ENCODE measurements around the gene SAP130.
A peak's percentile ranks its signal among the peaks of the same experiment; 100 is the strongest.

The SAP130 gene

DNA sequence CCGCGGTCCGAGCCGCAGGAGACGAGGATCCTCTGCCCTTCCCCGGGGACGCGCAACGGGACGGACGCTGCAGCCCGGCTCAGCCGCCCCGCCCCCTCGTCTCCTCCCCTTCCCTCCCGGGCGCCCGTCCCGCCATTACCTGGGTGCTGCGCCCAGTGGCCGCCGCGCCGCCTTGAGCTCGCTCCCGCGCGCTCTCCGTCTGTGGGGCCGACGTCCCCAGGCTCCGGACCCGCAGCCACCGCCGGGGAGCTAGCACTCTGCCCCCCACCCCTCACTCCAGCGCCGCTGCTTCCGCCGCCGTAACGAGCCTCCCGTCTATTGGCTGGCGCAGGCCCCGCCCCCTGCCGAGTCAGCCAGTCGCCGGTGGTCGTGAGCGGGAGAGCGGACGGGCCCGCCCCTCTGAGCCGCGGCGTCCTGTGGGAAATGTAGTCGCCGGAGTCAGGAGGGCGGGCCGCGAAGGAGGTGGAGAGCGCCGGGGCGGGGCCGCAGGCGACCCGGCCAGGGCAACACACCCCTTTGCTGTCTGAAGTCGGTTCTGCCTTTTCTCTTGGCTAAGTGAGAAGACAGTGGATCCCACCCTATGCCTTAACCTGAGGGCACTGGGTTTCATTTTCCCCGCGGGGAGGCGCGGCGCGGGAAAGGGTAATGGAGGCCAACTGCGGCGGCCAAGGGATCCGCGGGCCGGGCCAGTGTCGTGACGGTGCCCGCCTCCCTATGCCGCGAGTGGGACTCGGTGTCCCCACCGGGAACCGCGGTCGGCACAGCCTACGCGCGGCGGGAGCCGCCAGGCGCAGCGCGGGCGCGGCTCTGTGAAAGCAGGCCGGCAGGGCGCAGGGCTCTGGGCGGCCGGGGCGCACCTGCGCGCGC lies at the start of gene SAP130:
Gene SAP130, minus strand, starts transcription at position 259 of the 867 bp plus-strand sequence. CDS start 1,767 bp downstream, outside the sequence.
- DNase-seq (ENCODE audit: low read depth, low spot score), result peak; percentile 82

- DNase-seq (ENCODE audit: low read depth, low spot score), result no peak
Measured at GRCh38 chr2:128076461-128077106, 48.7 kb upstream of the SAP130 start.

DNA sequence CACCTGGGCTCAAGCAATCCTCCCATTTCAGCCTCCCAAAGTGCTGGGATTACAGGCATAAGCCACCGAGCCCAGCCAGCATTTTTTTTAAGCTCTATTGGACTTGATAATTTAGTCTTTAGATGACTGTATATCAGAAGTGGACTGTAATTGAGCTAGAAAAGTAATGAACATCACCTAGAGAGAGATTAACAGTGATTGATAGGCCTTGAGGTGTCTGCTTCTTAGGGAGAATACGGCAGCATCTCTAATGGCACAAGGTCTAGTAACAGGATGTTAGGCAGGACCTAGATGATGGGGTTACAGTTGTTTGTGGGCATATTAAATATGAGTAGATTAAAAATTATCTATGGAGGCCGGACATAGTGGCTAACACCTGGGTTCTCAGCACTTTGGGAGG lies 45.4 kb upstream of the SAP130 start:
- no peak for DNase-seq (ENCODE audit: low read depth, low spot score)

DNA sequence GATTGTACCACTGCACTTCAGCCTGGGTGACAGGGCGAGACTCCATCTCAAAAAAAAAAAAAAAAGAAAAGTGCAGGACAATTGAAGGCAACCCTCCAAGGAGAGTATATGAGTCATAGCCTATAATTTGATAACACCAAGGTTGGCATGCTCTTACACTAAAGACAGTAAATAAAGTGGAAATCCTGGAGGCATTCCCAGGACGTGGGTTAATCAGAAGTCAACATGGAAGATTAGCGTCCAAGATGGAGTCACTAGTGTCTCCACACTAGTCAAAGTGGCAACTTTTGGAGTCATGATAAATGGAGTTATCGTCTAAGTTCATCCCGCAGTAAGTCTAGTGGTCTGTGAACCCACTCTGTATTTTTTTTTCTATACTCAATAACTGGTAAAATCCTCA lies 41.9 kb upstream of the SAP130 start:
- DNase-seq (ENCODE audit: low read depth, low spot score), result no peak

GRCh38 chr2:128064353-128064752 lies 36.5 kb upstream of the SAP130 start:
- no peak for DNase-seq (ENCODE audit: low read depth, low spot score)

GRCh38 chr2:128062571-128062970 lies 34.7 kb upstream of the SAP130 start:
- DNase-seq (ENCODE audit: low read depth, low spot score), result no peak

DNA sequence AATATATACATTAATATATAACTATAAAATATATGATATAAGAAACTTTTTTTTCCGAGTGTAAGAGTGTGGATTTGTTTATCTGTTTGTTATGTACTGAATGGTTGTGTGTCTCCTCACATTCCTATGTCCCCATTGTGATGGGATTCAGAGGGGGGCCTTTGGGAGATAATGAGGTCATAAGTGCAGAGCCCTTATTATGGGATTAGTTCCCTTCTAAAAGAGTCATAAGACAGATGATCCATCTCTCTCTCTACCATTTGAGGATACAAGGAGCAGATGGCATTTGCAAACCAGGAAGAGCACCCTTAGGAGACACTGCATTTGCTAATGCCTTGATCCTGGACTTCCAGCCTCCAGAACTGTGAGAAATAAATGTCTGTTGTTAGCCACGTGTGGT lies 30.3 kb upstream of the SAP130 start:
- DNase-seq (ENCODE audit: low read depth, low spot score), result no peak

- no peak for DNase-seq (ENCODE audit: low read depth, low spot score)
Measured at GRCh38 chr2:128057334-128057733, 29.5 kb upstream of the SAP130 start.

DNA sequence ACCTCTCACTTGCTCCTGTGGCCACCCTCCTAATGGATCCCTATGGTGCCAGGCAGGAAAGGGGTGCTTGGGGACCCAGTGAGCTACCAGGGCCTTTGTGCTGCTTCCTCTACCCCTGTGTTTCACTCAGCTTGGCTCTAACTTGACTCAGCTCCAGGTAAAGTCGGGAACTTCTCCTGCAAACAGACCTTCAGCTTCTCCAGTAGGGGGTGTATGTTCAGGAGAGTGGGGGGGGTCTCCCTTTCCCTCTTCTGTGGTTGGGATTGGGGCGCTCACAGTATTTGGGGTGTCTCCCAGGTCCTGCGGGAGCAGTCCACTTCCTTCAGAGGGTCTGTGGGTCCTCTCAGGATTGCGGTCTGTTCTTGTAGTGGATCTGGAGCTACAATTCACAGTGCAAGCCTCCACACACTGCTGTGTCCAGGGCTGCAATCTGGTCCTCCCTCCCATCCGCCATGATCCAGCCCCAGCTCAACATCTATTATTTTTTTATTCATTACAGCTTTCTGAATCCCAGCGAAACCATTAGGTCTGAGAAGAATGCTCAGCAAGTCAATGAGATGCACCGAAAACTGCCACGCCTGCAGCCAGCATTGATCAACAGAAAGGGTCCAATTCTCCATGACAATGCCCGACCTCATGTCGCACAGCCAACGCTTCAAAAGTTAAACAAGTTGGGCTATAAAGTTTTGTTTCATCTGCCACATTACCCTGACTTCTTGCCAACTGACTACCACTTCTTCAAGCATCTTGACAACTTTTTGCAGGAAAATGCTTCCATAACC lies 26.4 kb upstream of the SAP130 start:
- DNase-seq (ENCODE audit: low read depth, low spot score), result no peak

DNA sequence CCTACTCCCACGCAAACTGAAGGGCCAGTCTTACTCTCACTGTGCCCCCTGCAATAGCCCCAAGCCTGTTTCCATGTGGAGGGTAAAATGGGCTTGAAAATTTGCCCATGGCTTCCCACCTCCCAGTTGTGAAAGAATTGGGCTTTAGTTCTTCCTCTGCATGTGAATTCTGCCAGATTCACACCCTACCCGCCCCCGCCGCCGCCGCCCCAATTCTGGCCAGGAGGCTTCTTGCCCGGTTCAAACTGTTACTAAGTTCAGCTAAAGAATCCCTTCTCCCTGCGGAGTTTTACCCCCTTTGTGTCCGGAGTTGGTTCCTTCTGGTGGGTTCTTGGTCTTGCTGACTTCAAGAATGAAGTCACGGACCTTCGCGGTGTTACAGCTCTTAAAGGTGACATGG lies 25.5 kb upstream of the SAP130 start:
- DNase-seq (ENCODE audit: low read depth, low spot score), result no peak

- no peak for DNase-seq (ENCODE audit: low read depth, low spot score)
Measured at GRCh38 chr2:128043041-128043440, 15.2 kb upstream of the SAP130 start.

GRCh38 chr2:128041561-128041960 lies 13.7 kb upstream of the SAP130 start:
- DNase-seq (ENCODE audit: low read depth, low spot score), result no peak

DNA sequence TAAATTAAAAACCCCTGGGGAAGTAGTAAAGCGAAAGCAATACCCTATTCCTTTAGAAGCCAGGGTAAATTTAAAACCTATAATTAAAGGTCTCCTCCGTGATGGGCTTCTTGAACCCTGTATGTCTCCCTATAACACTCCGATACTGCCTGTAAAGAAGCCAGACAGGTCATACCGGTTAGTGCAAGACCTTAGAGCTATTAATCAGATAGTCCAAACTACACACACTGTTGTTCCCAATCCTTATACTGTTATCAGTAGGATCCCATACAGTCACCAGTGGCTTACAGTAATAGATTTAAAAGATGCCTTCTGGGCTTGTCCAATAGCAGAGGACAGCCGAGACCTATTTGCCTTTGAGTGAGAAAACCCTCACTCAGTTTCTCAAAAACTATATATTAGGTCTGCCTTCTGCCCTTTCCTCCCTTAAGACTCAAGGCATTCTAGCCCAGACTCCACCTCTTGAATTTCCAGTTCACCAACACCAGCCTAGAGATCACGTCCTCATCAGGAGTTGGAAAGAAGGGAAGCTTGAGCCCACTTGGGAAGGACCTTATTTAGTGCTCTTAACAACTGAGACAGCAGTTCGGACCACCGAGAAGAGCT lies 12.4 kb upstream of the SAP130 start:
- DNase-seq (ENCODE audit: low read depth, low spot score), result no peak

DNA sequence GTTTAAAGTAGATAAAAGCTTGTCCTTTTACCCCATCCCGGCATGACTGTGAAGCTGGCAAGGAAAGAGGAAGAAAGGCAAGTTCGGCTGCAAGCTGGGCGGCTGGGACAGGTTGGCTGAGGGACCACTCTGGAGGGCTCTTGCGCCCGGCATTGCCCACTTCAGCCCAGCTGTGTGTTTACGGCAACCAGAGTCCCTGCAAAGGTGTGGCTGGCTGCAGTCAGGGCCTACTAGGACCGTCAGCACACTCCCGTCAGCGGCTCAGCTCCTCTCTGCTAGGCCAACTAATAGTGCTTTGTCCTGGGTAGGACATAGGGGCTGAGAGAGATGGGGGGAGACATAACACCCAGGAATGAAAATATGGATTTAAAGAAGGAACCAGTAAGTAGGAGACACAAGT lies 11.7 kb upstream of the SAP130 start:
- DNase-seq (ENCODE audit: low read depth, low spot score), result no peak

DNA sequence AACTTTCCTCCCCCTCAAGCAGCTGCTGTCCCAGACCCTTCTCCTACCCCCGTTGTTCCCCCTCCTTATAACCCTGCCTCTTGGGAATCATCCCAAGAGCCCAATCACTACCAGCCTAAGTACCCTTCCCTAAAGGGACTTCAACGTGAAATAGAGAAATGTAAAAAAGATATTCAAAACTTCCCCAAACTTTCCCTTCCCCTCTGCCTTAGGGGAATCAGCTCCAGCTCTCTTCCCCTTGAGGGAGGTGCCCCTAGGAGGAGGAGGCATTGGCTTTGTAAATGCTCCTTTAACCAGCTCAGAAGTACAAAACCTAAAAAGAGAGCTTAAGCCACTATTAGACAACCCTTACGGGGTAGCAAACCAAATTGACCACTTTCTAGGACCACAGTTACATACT lies 10.6 kb upstream of the SAP130 start:
- no peak for DNase-seq (ENCODE audit: low read depth, low spot score)

- no peak for DNase-seq (ENCODE audit: low read depth, low spot score)
Measured at GRCh38 chr2:128037649-128038048, 9.8 kb upstream of the SAP130 start.

DNA sequence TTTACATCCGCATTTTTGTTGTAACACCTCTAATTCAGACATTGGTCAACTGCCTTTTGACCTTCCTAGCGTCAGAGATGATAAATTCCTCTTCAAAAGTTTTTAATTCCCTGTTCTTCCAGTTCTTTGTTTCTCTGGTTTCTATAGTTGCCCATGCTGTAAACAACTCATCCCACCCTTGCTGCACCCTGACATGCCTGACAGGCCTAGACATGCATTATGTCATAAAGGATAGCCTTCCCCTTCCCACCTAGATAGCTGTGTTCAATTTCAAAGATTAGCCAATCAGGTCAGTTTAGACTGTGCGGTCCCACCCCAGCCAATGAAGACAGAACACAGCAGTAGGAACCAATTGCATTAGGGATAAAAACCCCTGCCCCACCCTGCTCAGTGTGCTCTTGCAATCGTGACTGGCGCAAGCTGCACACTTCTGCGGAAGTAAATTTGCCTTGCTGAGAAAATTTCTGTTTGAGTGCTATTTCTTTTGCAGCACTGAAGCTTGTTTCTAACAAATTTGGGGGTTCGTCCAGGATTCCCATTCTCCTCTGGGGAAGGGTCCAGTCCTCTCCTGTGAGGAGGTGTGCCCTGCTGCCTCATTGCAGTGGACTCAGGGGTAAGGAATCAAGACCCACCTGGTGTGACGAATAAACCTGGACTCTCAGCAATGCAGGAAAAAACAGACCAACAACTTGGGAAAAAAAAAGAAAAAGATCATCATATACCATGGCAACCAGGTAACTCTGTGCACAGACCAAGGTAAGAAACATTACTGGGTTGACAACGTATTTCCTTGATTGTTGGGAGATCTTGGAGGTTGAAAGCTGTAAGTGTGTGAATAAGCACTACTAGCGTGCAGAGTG lies 9.1 kb upstream of the SAP130 start:
- no peak for DNase-seq (ENCODE audit: low read depth, low spot score)

- no peak for DNase-seq (ENCODE audit: low read depth, low spot score)
Measured at GRCh38 chr2:128032092-128032491, 4.2 kb upstream of the SAP130 start.

DNA sequence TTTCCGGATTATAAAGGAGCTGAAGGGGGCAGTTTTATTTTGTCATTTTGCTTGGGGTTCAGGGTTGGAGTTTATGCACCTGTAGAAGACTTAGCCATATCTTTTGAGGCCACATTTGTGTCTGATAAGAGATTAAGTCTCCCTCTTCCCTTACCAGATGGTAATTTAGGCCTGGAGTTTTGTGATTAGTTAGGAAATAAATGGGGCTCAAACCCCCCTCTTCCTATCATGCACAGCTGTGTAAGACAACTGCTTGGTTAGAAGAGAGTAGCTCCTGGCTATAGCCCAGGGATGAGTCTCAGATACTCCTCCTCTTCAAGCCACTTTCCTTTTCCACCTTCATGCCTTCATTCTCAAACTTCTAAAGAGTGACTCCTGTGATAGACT lies 802 bp upstream of the SAP130 start:
- no peak for DNase-seq (ENCODE audit: low read depth, low spot score)

GRCh38 chr2:128027278-128027800 lies 520 bp downstream of the SAP130 start:
- DNase-seq (ENCODE audit: low read depth, low spot score), result peak; percentile 99

Measured in smooth muscle cell of the brain vasculature (primary cell).